ENCODE results near the gene STAP2. TPM values are rescaled to one million over a fixed set of nuclear protein-coding genes. Genes with fewer than 3 reads are reported as not detected.

STAP2 gene
- polyA plus RNA-seq, 1 donor (not counting 4 experiments of a cell fraction or from before 2014, with no cell fraction given), result 60.0 TPM

- peak overlapping the region; percentile 70 for H3K4me2 ChIP-seq (ENCODE audit: control insufficient read depth, extremely low read depth, insufficient read depth, low read depth, low read length)
- DNase-seq (ENCODE audit: low read depth, low spot score), result peak; percentile 26
Observed at GRCh38 chr19:4328243-4328990, 10.2 kb downstream of the STAP2 start.

GRCh38 chr19:4327877-4328242 is 10.8 kb downstream of the STAP2 start:
- no peaks in the 10 kb centered on the region for H3K27me3 ChIP-seq (ENCODE audit: control insufficient read depth, extremely low read depth, insufficient read depth, low read length)
- DNase-seq (ENCODE audit: low read depth, low spot score), result no peak
- H3K9me3 ChIP-seq (ENCODE audit: control insufficient read depth, low read depth, low read length), result no peaks in the 10 kb centered on the region
- H3K9me1 ChIP-seq (ENCODE audit: control insufficient read depth, extremely low read depth, insufficient read depth, low read length), result no peaks in the 10 kb centered on the region
- no peak overlapping the region for H2AFZ ChIP-seq (ENCODE audit: control insufficient read depth, low read length)
- H3K36me3 ChIP-seq (ENCODE audit: control insufficient read depth in 2 of 2, extremely low read depth in 1 of 2, insufficient read depth in 2 of 2, low read length in 2 of 2), result peaks cover 0 to 6% of the 10 kb centered on the region in 2 experiments
- H3K27ac ChIP-seq (ENCODE audit: control insufficient read depth, insufficient read depth, low read length), result no peak overlapping the region
- peak overlapping the region; percentile 70 for H3K4me2 ChIP-seq (ENCODE audit: control insufficient read depth, extremely low read depth, insufficient read depth, low read depth, low read length)
- no peaks in the 10 kb centered on the region for H3K4me1 ChIP-seq (ENCODE audit: control insufficient read depth, extremely low read depth, insufficient read depth, low read length)
- H3K79me2 ChIP-seq (ENCODE audit: control insufficient read depth, insufficient read depth, low read length), result no peaks in the 10 kb centered on the region
- H4K20me1 ChIP-seq (ENCODE audit: control insufficient read depth, extremely low read depth, insufficient read depth, low read length), result no peaks in the 10 kb centered on the region
- H3K9ac ChIP-seq (ENCODE audit: control insufficient read depth, extremely low read depth, insufficient read depth, low read length), result no peak overlapping the region
- TF ChIP-seq CTCF (optimal IDR thresholded peaks at IDR 0.05 in 1 of 3, IDR thresholded peaks at IDR 0.05 in 1 of 3, conservative IDR thresholded peaks at IDR 0.05 in 1 of 3; ENCODE audit: extremely low read depth in 1 of 3, insufficient read depth in 2 of 3, low read length in 3 of 3) (no peak), EZH2 (IDR thresholded peaks at IDR 0.05; ENCODE audit: low read length) (no peak)
- FAIRE-seq, result no peak
- peak overlapping the region in 1 of 3 experiments; percentile 42 for H3K4me3 ChIP-seq (ENCODE audit: control insufficient read depth in 2 of 3, extremely low read depth in 1 of 3, insufficient read depth in 2 of 3, low read depth in 1 of 3, low read length in 3 of 3)
- dilution Hi-C loops (cut with MboI; ENCODE audit: extremely low pct_ligation_motif_present, low sequenced_read_pairs), result no loop called here

More at GRCh38 chr19:4328243-4328990, 10.2 kb downstream of the STAP2 start:
- H3K27ac ChIP-seq (ENCODE audit: control insufficient read depth, insufficient read depth, low read length), result no peak overlapping the region
- H4K20me1 ChIP-seq (ENCODE audit: control insufficient read depth, extremely low read depth, insufficient read depth, low read length), result no peaks in the 10 kb centered on the region
- no peaks in the 10 kb centered on the region for H3K27me3 ChIP-seq (ENCODE audit: control insufficient read depth, extremely low read depth, insufficient read depth, low read length)
- no peak overlapping the region for H2AFZ ChIP-seq (ENCODE audit: control insufficient read depth, low read length)
- no peaks in the 10 kb centered on the region for H3K9me1 ChIP-seq (ENCODE audit: control insufficient read depth, extremely low read depth, insufficient read depth, low read length)
- no peaks in the 10 kb centered on the region for H3K4me1 ChIP-seq (ENCODE audit: control insufficient read depth, extremely low read depth, insufficient read depth, low read length)
- dilution Hi-C loops (cut with MboI; ENCODE audit: extremely low pct_ligation_motif_present, low sequenced_read_pairs), result no loop called here
- no peaks in the 10 kb centered on the region for H3K9me3 ChIP-seq (ENCODE audit: control insufficient read depth, low read depth, low read length)
- peaks cover 0 to 6% of the 10 kb centered on the region in 2 experiments for H3K36me3 ChIP-seq (ENCODE audit: control insufficient read depth in 2 of 2, extremely low read depth in 1 of 2, insufficient read depth in 2 of 2, low read length in 2 of 2)
- no peaks in the 10 kb centered on the region for H3K79me2 ChIP-seq (ENCODE audit: control insufficient read depth, insufficient read depth, low read length)
- H3K9ac ChIP-seq (ENCODE audit: control insufficient read depth, extremely low read depth, insufficient read depth, low read length), result no peak overlapping the region
- TF ChIP-seq EZH2 (IDR thresholded peaks at IDR 0.05; ENCODE audit: low read length) (no peak), CTCF (optimal IDR thresholded peaks at IDR 0.05 in 1 of 3, IDR thresholded peaks at IDR 0.05 in 1 of 3, conservative IDR thresholded peaks at IDR 0.05 in 1 of 3; ENCODE audit: extremely low read depth in 1 of 3, insufficient read depth in 2 of 3, low read length in 3 of 3) (no peak)
- no peak overlapping the region for H3K4me3 ChIP-seq (ENCODE audit: control insufficient read depth in 2 of 3, extremely low read depth in 1 of 3, insufficient read depth in 2 of 3, low read depth in 1 of 3, low read length in 3 of 3)
- no peak for FAIRE-seq
